B cell (primary cell): ENCODE data around the gene EFEMP1. TPM values are rescaled to one million over a fixed set of nuclear protein-coding genes. Genes with fewer than 3 reads are reported as not detected.

Source experiments
- ATAC-seq: fragments of 200-7000 bp; cut with Tn5 transposase; one replicate; pipeline ENCODE4 v1.10.0; 2021; ENCODE audit warnings: low read depth, mild to moderate bottlenecking, moderate number of reproducible peaks, moderate library complexity
- CTCF ChIA-PET: fragments of 350-600 bp; sonication (Branson Sonifier 250); formaldehyde crosslinking; loops from one replicate; lab custom pipeline; 2021; ENCODE audit warnings: antibody characterized with exemption, inconsistent platforms; lab: Charles Lee
- POLR2A ChIA-PET: fragments of 350-600 bp; sonication (Branson Sonifier 250); formaldehyde crosslinking; loops from one replicate; lab custom pipeline; 2021; ENCODE audit warnings: antibody characterized with exemption; lab: Charles Lee
- DNase-seq: peaks from one replicate; pipeline ENCODE4 v3.0.0; 2013
- H2AFZ ChIP-seq: 2 replicates; pipeline ENCODE4 v1.6.1; 2012; ENCODE audit warnings: mild to moderate bottlenecking, low read depth, low read length; ENCODE audit not compliant: insufficient read depth, poor library complexity, severe bottlenecking
- H3K27ac ChIP-seq, 2 donors: 1 replicate in 1 of 2; 2 replicates in 1 of 2; pipeline ENCODE4 v1.5.1; 2012 to 2013; ENCODE audit warnings: low read length in 2 of 2, mild to moderate bottlenecking in 2 of 2, moderate library complexity in 1 of 2
- H3K27me3 ChIP-seq, 4 experiments: fragments of 200-600 bp in 1 of 4; sonication (generic) in 1 of 4; replicated peaks in 1 of 4; 1 replicate in 2 of 4; 2 replicates in 2 of 4; pipeline versions ENCODE4 v1.6.1 to v1.7.0; 2013 to 2016; ENCODE audit warnings: low read length in 3 of 4, mild to moderate bottlenecking in 2 of 4, mixed read lengths in 1 of 4, moderate library complexity in 1 of 4; ENCODE audit not compliant: insufficient read depth in 4 of 4, control insufficient read depth in 3 of 4; ENCODE audit errors: control extremely low read depth in 1 of 4
- H3K36me3 ChIP-seq, 2 experiments: replicated peaks in 1 of 2; 1 replicate in 1 of 2; 2 replicates in 1 of 2; pipeline versions ENCODE4 v1.6.1 to v1.7.1; 2013; ENCODE audit warnings: low read length in 1 of 2; ENCODE audit not compliant: insufficient read depth in 2 of 2, control insufficient read depth in 1 of 2; ENCODE audit errors: control extremely low read depth in 1 of 2, extremely low read depth in 1 of 2
- H3K4me1 ChIP-seq, 2 donors: fragments of 200-600 bp in 1 of 2; sonication (generic) in 1 of 2; 1 replicate in 1 of 2; 2 replicates in 1 of 2; pipeline versions ENCODE4 v1.5.1 to v1.6.1; 2013 to 2017; ENCODE audit warnings: low read length in 2 of 2; ENCODE audit not compliant: control insufficient read depth in 2 of 2, insufficient read depth in 2 of 2
- H3K4me2 ChIP-seq: replicated peaks from 2 replicates; pipeline ENCODE3; 2012; ENCODE audit warnings: mild to moderate bottlenecking, low read depth, low read length; ENCODE audit not compliant: poor library complexity, severe bottlenecking
- H3K4me3 ChIP-seq, 5 experiments: fragments of 200-600 bp in 1 of 5; sonication (generic) in 1 of 5; 1 replicate in 3 of 5; 2 replicates in 2 of 5; pipeline versions ENCODE4 v1.5.1 to v1.7.0; 2011 to 2016; ENCODE audit warnings: low read length in 4 of 5, mild to moderate bottlenecking in 4 of 5, low read depth in 2 of 5, control low read depth in 1 of 5, moderate library complexity in 1 of 5; ENCODE audit not compliant: insufficient read depth in 1 of 5; ENCODE audit errors: control extremely low read depth in 1 of 5, extremely low read depth in 1 of 5
- H3K79me2 ChIP-seq: fragments of 200-600 bp; sonication (generic); one replicate; pipeline ENCODE4 v1.6.0; 2016; ENCODE audit warnings: low read length; ENCODE audit not compliant: control insufficient read depth, insufficient read depth
- H3K9ac ChIP-seq: fragments of 200-600 bp; sonication (generic); 2 replicates; pipeline ENCODE4 v1.6.1; 2017; ENCODE audit warnings: mild to moderate bottlenecking, low read length, moderate library complexity
- H3K9me3 ChIP-seq, 3 donors: one replicate each; pipeline versions ENCODE4 v1.6.1 to v1.7.1; 2013; ENCODE audit warnings: low read length in 2 of 3; ENCODE audit not compliant: control insufficient read depth in 2 of 3, insufficient read depth in 1 of 3; ENCODE audit errors: control extremely low read depth in 1 of 3
- H4K20me1 ChIP-seq: 2 replicates; pipeline ENCODE4 v1.6.0; 2012; ENCODE audit warnings: mild to moderate bottlenecking, low read length; ENCODE audit not compliant: insufficient read depth, control insufficient read depth, poor library complexity, severe bottlenecking
- H3K27ac Mint-ChIP-seq: one replicate; pipeline ENCODE4 v1.8.0; 2021; ENCODE audit warnings: mixed read lengths
- H3K27me3 Mint-ChIP-seq: one replicate; pipeline ENCODE4 v1.8.0; 2021; ENCODE audit warnings: mixed read lengths
- H3K4me1 Mint-ChIP-seq: one replicate; pipeline ENCODE4 v1.8.0; 2021; ENCODE audit warnings: mixed read lengths
- H3K4me3 Mint-ChIP-seq: one replicate; pipeline ENCODE4 v1.8.0; 2021; ENCODE audit warnings: mixed read lengths
- H3K9me3 Mint-ChIP-seq: one replicate; pipeline ENCODE4 v1.8.0; 2022; ENCODE audit warnings: mixed read lengths; ENCODE audit not compliant: insufficient read depth
- CTCF ChIP-seq: fragments of 200-600 bp; IDR thresholded peaks from one replicate; pipeline ENCODE4 v1.8.0; 2022; ENCODE audit warnings: antibody characterized with exemption, mild to moderate bottlenecking
- EZH2 ChIP-seq: IDR thresholded peaks from 2 replicates; pipeline ENCODE4 v1.6.1; 2012; ENCODE audit warnings: borderline replicate concordance, low read depth, mild to moderate bottlenecking, moderate library complexity, low read length; ENCODE audit not compliant: insufficient read depth, poor library complexity, severe bottlenecking
- WGBS: methylation state at CpG from one replicate; pipeline ENCODE4 v1.1.5; 2013; ENCODE audit warnings: missing lambda C conversion rate; ENCODE audit not compliant: insufficient coverage; 5-methylcytosine and 5-hydroxymethylcytosine counted together
- intact Hi-C: fragments of 100-400 bp; cut with micrococcal nuclease; formaldehyde crosslinking; loops from one replicate; pipeline ENCODE4 v1.10.0; 2022
- polyA plus RNA-seq: library from polyadenylated mRNA; depleted of rRNA; stranded (reverse); fragments of >200 nt; gene quantifications from 2 replicates; pipeline ENCODE4 v1.2.3, GENCODE V29; 2012
- total RNA-seq, 2 donors: library from RNA; stranded (reverse); fragments of 120-200 nt in 1 of 2; gene quantifications; 1 replicate in 1 of 2; 2 replicates in 1 of 2; pipeline versions ENCODE4 v1.2.3 to v1.2.4, GENCODE V29; 2013 to 2022

Gene EFEMP1
- total and polyA plus RNA-seq, 2 donors (not counting 1 experiment from before 2014, with no cell fraction given): not detected

GRCh38 chr2:55888936-55889335, 34.6 kb downstream of the EFEMP1 start:
- Histone ChIP-seq H3K36me3 (no peaks in the 10 kb centered on the region), H3K27ac (no peak overlapping the region), H3K4me1 (no peaks in the 10 kb centered on the region), H3K27me3 (peaks cover 0 to 2% (median 0%) of the 10 kb centered on the region in 4 experiments), H2AFZ (no peak overlapping the region), H3K4me2 (no peak overlapping the region), H3K9me3 (no peaks in the 10 kb centered on the region), H3K9ac (no peak overlapping the region), H3K79me2 (no peaks in the 10 kb centered on the region), H3K4me3 (no peak overlapping the region), H4K20me1 (no peaks in the 10 kb centered on the region)
- peaks cover 15% of the 10 kb centered on the region for H3K27me3 Mint-ChIP-seq
- ChIA-PET POLR2A (no interaction called here), CTCF (no interaction called here)
- ATAC-seq: no peak
- H3K27ac Mint-ChIP-seq: no peak overlapping the region
- 90% methylated on average over 2 of the region's 3 CpGs for WGBS
- intact Hi-C loops: no loop called here
- H3K9me3 Mint-ChIP-seq: no peaks in the 10 kb centered on the region
- no peak overlapping the region for H3K4me3 Mint-ChIP-seq
- no peaks in the 10 kb centered on the region for H3K4me1 Mint-ChIP-seq
- TF ChIP-seq CTCF (no peak), EZH2 (no peak)
- DNase-seq: no peak

GRCh38 chr2:55887901-55888624, 35.5 kb downstream of the EFEMP1 start:
- H3K36me3 ChIP-seq: no peaks in the 10 kb centered on the region
- no peaks in the 10 kb centered on the region for H3K9me3 ChIP-seq
- no peak overlapping the region for H3K27ac ChIP-seq
- no peak overlapping the region for H3K9ac ChIP-seq
- POLR2A ChIA-PET: no interaction called here
- no peak for DNase-seq
- TF ChIP-seq EZH2: no peak
- TF ChIP-seq CTCF: no peak
- H3K4me1 ChIP-seq: no peaks in the 10 kb centered on the region
- Mint-ChIP-seq H3K9me3 (no peaks in the 10 kb centered on the region), H3K4me1 (no peaks in the 10 kb centered on the region), H3K4me3 (no peak overlapping the region), H3K27me3 (peaks cover 15% of the 10 kb centered on the region), H3K27ac (no peak overlapping the region)
- no peak for ATAC-seq
- H3K4me2 ChIP-seq: no peak overlapping the region
- 80% methylated on average over 3 of the region's 7 CpGs for WGBS
- H2AFZ ChIP-seq: no peak overlapping the region
- no peaks in the 10 kb centered on the region for H4K20me1 ChIP-seq
- intact Hi-C loops: no loop called here
- peaks cover 0 to 2% (median 0%) of the 10 kb centered on the region in 4 experiments for H3K27me3 ChIP-seq
- H3K79me2 ChIP-seq: no peaks in the 10 kb centered on the region
- CTCF ChIA-PET: no interaction called here
- H3K4me3 ChIP-seq: no peak overlapping the region
